HepG2 (cell line): ENCODE data around the gene ZMYND10. TPM values are rescaled to one million over a fixed set of nuclear protein-coding genes. Genes with fewer than 3 reads are reported as not detected.

Experiments
- CBFB ChIP-seq: sonication (generic); formaldehyde crosslinking; IDR thresholded peaks from 2 replicates; pipeline ENCODE4 v1.4.0; 2020; ENCODE audit warnings: missing genetic modification reagents
- EEA1 ChIP-seq: sonication (generic); formaldehyde crosslinking; IDR thresholded peaks from 2 replicates; pipeline ENCODE4 v1.5.1; 2020; ENCODE audit warnings: mild to moderate bottlenecking, missing genetic modification reagents, borderline replicate concordance
- FOSL1 ChIP-seq: sonication (generic); formaldehyde crosslinking; IDR thresholded peaks from 2 replicates; pipeline ENCODE4 v1.9.0; 2021; ENCODE audit warnings: missing genetic modification reagents, borderline replicate concordance
- FOXC1 ChIP-seq: sonication (generic); formaldehyde crosslinking; IDR thresholded peaks from 2 replicates; pipeline ENCODE4 v1.8.0; 2022; ENCODE audit warnings: mild to moderate bottlenecking, missing genetic modification reagents, borderline replicate concordance
- FOXK1 ChIP-seq: sonication (generic); formaldehyde crosslinking; IDR thresholded peaks from 2 replicates; pipeline ENCODE4 v1.4.0; 2020; ENCODE audit warnings: low read depth, missing genetic modification reagents, borderline replicate concordance
- HMG20A ChIP-seq: IDR thresholded peaks from 2 replicates; pipeline ENCODE4 v1.6.1; 2016; ENCODE audit warnings: borderline replicate concordance
- KLF16 ChIP-seq, 2 experiments: sonication (generic) in 1 of 2; formaldehyde crosslinking in 1 of 2; IDR thresholded peaks; 2 replicates each; pipeline versions ENCODE4 v1.6.1 to v1.8.0; 2016 to 2023; ENCODE audit warnings: missing genetic modification reagents in 2 of 2, missing compliant biosample characterization in 1 of 2
- MZF1 ChIP-seq: sonication (generic); formaldehyde crosslinking; IDR thresholded peaks from 2 replicates; pipeline ENCODE4 v1.8.1; 2023; ENCODE audit warnings: mild to moderate bottlenecking, missing genetic modification reagents, borderline replicate concordance
- NCOA1 ChIP-seq: sonication (generic); formaldehyde crosslinking; IDR thresholded peaks from 2 replicates; pipeline ENCODE4 v1.9.0; 2021; ENCODE audit warnings: missing genetic modification reagents
- PCBP1 ChIP-seq: fragments of 200-400 bp; formaldehyde crosslinking; IDR thresholded peaks from 2 replicates; pipeline ENCODE4 v1.6.1; 2017; ENCODE audit warnings: mild to moderate bottlenecking, low read depth, low read length, borderline replicate concordance
- PRMT3 ChIP-seq: sonication (generic); formaldehyde crosslinking; IDR thresholded peaks from 2 replicates; pipeline ENCODE4 v1.8.1; 2022; ENCODE audit warnings: low read depth, mild to moderate bottlenecking, moderate library complexity, missing genetic modification reagents, borderline replicate concordance
- SMC3 ChIP-seq: IDR thresholded peaks from 2 replicates; pipeline ENCODE4 v1.6.1; 2011; ENCODE audit warnings: low read length, improper control_type of control experiment
- ZFY ChIP-seq: sonication (generic); formaldehyde crosslinking; IDR thresholded peaks from 2 replicates; pipeline ENCODE4 v1.4.0; 2020; ENCODE audit warnings: missing genetic modification reagents
- ZNF205 ChIP-seq: IDR thresholded peaks from 2 replicates; pipeline ENCODE4 v1.6.1; 2018; ENCODE audit warnings: missing biosample characterization, missing genetic modification reagents
- ZNF253 ChIP-seq: sonication (generic); formaldehyde crosslinking; IDR thresholded peaks from 2 replicates; pipeline ENCODE4 v1.8.0; 2022; ENCODE audit warnings: mild to moderate bottlenecking, missing genetic modification reagents, borderline replicate concordance
- ZNF552 ChIP-seq: sonication (generic); formaldehyde crosslinking; IDR thresholded peaks from 2 replicates; pipeline ENCODE4 v1.9.0; 2022; ENCODE audit warnings: missing genetic modification reagents, mild to moderate bottlenecking, borderline replicate concordance
- ZNF607 ChIP-seq: sonication (generic); formaldehyde crosslinking; IDR thresholded peaks from 2 replicates; pipeline ENCODE4 v1.5.1; 2020; ENCODE audit warnings: missing genetic modification reagents, mild to moderate bottlenecking, borderline replicate concordance
- polyA plus RNA-seq, 8 experiments: library from polyadenylated mRNA; depleted of rRNA in 3 of 8; stranded (reverse) in 7 of 8; unstranded in 1 of 8; fragments of >200 nt; fragmentation: Illumina TruSeq in 4 of 8; extraction: Trizol in 4 of 8; gene quantifications; 2 replicates each; pipeline versions ENCODE4 v1.2.1 to v1.2.3, GENCODE V29; 2011 to 2016; ENCODE audit warnings: low read depth in 4 of 8, missing spikeins in 1 of 8, mixed read lengths in 1 of 8; ENCODE audit not compliant: insufficient read depth in 1 of 8
- total RNA-seq, 5 experiments: library from RNA; depleted of rRNA; stranded (reverse); fragments of >200 nt; fragmentation: Illumina TruSeq; extraction: Trizol; gene quantifications; 2 replicates each; pipeline ENCODE4 v1.2.3, GENCODE V29; 2016; ENCODE audit warnings: low read depth in 1 of 5
- TF ChIP-seq, protein P1 (sequence below): sonication (generic); formaldehyde crosslinking; IDR thresholded peaks from 2 replicates; pipeline ENCODE4 v1.5.1; 2020; ENCODE audit warnings: missing genetic modification reagents, mild to moderate bottlenecking, borderline replicate concordance
- TF ChIP-seq, protein P2 (sequence below): sonication (generic); formaldehyde crosslinking; IDR thresholded peaks from 2 replicates; pipeline ENCODE4 v1.5.0; 2020; ENCODE audit warnings: missing genetic modification reagents
- TF ChIP-seq, protein P3 (sequence below): sonication (generic); formaldehyde crosslinking; IDR thresholded peaks from 2 replicates; pipeline ENCODE4 v1.8.0; 2022; ENCODE audit warnings: missing genetic modification reagents, mild to moderate bottlenecking, borderline replicate concordance
- TF ChIP-seq, protein P4 (sequence below): sonication (generic); formaldehyde crosslinking; IDR thresholded peaks from 2 replicates; pipeline ENCODE4 v1.8.0; 2022; ENCODE audit warnings: missing genetic modification reagents, low read depth, mild to moderate bottlenecking, borderline replicate concordance
- TF ChIP-seq, protein P5 (sequence below): sonication (generic); formaldehyde crosslinking; IDR thresholded peaks from 2 replicates; pipeline ENCODE4 v1.4.0; 2020; ENCODE audit warnings: missing genetic modification reagents
- TF ChIP-seq, protein P6 (sequence below): sonication (generic); formaldehyde crosslinking; IDR thresholded peaks from 2 replicates; pipeline ENCODE4 v1.4.0; 2020; ENCODE audit warnings: low read depth, mild to moderate bottlenecking, missing genetic modification reagents

Gene ZMYND10
- total and polyA plus RNA-seq, 2 of the 13 experiments (the other 11 are each of a cell fraction or from before 2014, with no cell fraction given) = 0.60 to 0.74 TPM

DNA sequence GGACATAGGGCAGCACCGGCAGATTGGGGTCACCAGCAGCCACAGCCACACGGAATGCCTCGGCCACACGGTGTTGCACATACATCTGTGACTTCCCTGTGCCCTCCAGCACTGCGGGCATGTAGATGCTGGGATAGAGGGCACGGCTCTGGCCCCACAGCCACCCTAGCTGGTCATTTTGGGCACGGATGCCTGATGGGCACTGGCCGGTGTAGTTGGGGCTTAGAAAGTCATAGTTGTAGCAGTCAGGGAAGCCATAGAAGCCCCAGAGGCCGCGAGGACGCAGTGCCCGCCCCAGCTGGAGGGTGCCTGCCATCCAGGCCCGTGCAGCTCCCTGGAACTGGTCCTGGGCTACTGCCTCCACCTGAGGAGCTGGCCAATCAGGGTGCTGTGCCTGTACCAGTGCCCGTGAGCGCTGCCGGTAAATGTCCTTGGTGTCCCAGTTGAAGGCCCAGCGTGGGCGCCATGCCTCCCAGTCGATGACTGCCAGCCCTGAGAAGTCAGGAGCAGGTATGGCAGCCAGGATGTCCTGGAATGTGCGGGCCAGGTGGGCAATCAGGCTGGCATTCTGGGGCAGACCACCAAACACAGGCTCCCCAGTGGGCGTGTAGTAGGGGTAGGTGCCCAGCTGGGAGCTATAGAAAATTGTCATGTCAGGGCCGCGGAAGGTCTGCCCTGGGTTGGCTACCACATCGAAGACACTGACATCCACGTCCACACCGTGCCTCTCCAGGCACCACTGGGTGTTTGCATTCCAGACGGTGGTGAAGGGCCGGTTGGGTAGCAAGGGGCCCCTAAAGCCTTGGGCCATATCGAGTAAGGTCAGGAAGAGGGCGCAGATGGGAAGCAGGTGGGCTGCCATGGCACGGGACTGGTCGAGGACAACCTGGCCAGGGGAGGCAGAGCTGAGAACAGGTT is 43.2 kb downstream of the ZMYND10 start (continued):
- TF ChIP-seq PRMT3 (CRISPR knock-in tag) = no peak; the same call in 1 of the 2 replicates
- TF ChIP-seq FOXC1 (CRISPR knock-in tag) = no peak
- TF ChIP-seq, protein P1, sequence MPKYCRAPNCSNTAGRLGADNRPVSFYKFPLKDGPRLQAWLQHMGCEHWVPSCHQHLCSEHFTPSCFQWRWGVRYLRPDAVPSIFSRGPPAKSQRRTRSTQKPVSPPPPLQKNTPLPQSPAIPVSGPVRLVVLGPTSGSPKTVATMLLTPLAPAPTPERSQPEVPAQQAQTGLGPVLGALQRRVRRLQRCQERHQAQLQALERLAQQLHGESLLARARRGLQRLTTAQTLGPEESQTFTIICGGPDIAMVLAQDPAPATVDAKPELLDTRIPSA (CRISPR knock-in tag) = no peak; the same call in 1 of the 2 replicates
- TF ChIP-seq ZFY = no peak
- no peak for TF ChIP-seq ZNF552 (CRISPR knock-in tag)
- no peak for TF ChIP-seq NCOA1 (CRISPR knock-in tag)
- no peak for TF ChIP-seq PCBP1
- TF ChIP-seq, protein P2, sequence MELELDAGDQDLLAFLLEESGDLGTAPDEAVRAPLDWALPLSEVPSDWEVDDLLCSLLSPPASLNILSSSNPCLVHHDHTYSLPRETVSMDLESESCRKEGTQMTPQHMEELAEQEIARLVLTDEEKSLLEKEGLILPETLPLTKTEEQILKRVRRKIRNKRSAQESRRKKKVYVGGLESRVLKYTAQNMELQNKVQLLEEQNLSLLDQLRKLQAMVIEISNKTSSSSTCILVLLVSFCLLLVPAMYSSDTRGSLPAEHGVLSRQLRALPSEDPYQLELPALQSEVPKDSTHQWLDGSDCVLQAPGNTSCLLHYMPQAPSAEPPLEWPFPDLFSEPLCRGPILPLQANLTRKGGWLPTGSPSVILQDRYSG (CRISPR knock-in tag) = no peak
- peak; percentile 9; the same call in 1 of the 2 replicates for TF ChIP-seq ZNF607
- no peak for TF ChIP-seq CBFB (CRISPR knock-in tag)
- TF ChIP-seq FOXK1 (CRISPR knock-in tag) = no peak
- TF ChIP-seq, protein P3, sequence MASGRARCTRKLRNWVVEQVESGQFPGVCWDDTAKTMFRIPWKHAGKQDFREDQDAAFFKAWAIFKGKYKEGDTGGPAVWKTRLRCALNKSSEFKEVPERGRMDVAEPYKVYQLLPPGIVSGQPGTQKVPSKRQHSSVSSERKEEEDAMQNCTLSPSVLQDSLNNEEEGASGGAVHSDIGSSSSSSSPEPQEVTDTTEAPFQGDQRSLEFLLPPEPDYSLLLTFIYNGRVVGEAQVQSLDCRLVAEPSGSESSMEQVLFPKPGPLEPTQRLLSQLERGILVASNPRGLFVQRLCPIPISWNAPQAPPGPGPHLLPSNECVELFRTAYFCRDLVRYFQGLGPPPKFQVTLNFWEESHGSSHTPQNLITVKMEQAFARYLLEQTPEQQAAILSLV (CRISPR knock-in tag) = no peak
- TF ChIP-seq, protein P4, sequence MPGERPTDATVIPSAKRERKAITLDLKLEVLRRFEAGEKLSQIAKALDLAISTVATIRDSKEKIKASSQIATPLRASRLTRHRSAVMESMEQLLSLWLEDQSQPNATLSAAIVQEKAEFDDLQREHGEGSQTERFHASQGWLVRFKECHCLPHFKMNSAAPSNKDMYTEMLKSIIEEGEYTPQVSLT (CRISPR knock-in tag) = no peak
- no peak for TF ChIP-seq MZF1 (CRISPR knock-in tag)
- TF ChIP-seq EEA1 (CRISPR knock-in tag) = no peak
- no peak for TF ChIP-seq HMG20A (CRISPR knock-in tag)
- TF ChIP-seq KLF16 (CRISPR knock-in tag; IDR thresholded peaks at IDR 0.05) = no peak
- no peak for TF ChIP-seq SMC3
- TF ChIP-seq, protein P5, sequence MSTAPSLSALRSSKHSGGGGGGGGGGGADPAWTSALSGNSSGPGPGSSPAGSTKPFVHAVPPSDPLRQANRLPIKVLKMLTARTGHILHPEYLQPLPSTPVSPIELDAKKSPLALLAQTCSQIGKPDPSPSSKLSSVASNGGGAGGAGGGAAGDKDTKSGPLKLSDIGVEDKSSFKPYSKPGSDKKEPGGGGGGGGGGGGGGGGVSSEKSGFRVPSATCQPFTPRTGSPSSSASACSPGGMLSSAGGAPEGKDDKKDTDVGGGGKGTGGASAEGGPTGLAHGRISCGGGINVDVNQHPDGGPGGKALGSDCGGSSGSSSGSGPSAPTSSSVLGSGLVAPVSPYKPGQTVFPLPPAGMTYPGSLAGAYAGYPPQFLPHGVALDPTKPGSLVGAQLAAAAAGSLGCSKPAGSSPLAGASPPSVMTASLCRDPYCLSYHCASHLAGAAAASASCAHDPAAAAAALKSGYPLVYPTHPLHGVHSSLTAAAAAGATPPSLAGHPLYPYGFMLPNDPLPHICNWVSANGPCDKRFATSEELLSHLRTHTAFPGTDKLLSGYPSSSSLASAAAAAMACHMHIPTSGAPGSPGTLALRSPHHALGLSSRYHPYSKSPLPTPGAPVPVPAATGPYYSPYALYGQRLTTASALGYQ (CRISPR knock-in tag) = peak; percentile 3; the same call in 1 of the 2 replicates
- TF ChIP-seq, protein P6, sequence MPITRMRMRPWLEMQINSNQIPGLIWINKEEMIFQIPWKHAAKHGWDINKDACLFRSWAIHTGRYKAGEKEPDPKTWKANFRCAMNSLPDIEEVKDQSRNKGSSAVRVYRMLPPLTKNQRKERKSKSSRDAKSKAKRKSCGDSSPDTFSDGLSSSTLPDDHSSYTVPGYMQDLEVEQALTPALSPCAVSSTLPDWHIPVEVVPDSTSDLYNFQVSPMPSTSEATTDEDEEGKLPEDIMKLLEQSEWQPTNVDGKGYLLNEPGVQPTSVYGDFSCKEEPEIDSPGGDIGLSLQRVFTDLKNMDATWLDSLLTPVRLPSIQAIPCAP (CRISPR knock-in tag) = no peak
- TF ChIP-seq ZNF253 (CRISPR knock-in tag) = 0 out of 2 replicates have a peak, but pooled peaks have one; percentile 19
- TF ChIP-seq FOSL1 (CRISPR knock-in tag) = 0 out of 2 replicates have a peak, but pooled peaks have one; percentile 15
- TF ChIP-seq ZNF205 = no peak
